Astrocyte of the spinal cord (primary cell): ENCODE measurements around the gene HTR1D.

Experiments used
- DNase-seq: peaks from one replicate; pipeline ENCODE4 v3.0.0; 2011; ENCODE audit warnings: low read depth, low spot score
- H3K4me3 ChIP-seq: 2 replicates; pipeline ENCODE4 v1.5.1; 2011; ENCODE audit warnings: low read depth, mild to moderate bottlenecking, low read length, moderate library complexity
- CTCF ChIP-seq: IDR thresholded peaks from 2 replicates; pipeline ENCODE4 v1.5.1; 2012; ENCODE audit warnings: low read depth, mild to moderate bottlenecking, low read length, inconsistent platforms
- in situ Hi-C: cut with HindIII; loops from 2 replicates; pipeline ENCODE4 v1.10.0; 2017; ENCODE audit warnings: low sequenced_read_pairs

The HTR1D gene

GRCh38 chr1:23187637-23188036 is 29.7 kb downstream of the HTR1D start:
- H3K4me3 ChIP-seq: no peak overlapping the region
- in situ Hi-C loops: loop anchor here (10.0 kb wide), 1 partner anchor 93 kb away; no protein-coding TSS in a partner anchor
- no peak for TF ChIP-seq CTCF
- DNase-seq: no peak

DNA sequence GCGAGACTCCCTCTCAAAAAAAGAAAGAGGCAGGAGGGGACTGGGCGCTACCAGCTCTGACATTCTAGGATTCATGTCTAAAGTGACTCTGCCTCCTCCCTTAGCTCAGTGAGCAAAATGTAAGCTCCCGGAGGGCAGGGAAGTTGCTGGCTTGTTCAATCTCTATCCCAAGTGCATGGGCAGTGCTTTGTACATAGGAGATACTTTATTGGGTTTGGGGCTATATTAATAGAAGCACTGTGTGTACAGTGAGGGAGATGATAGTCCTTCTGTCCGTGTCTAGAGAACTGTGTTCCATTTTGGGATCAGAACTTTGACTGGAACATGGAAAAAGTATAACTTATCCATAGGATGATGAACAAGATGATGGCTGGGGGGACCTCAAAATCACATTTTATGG is 31.9 kb downstream of the HTR1D start:
- no peak overlapping the region for H3K4me3 ChIP-seq
- in situ Hi-C loops: loop anchor here (10.0 kb wide), 1 partner anchor 91 kb away; no protein-coding TSS in a partner anchor
- no peak for TF ChIP-seq CTCF
- DNase-seq: no peak

- in situ Hi-C loops: loop anchor here (10.0 kb wide), 1 partner anchor 90 kb away; no protein-coding TSS in a partner anchor
- peak; percentile 46 for TF ChIP-seq CTCF
- peak; percentile 59 for DNase-seq
- H3K4me3 ChIP-seq: peak overlapping the region; percentile 27
Observed at GRCh38 chr1:23184212-23184934, 32.9 kb downstream of the HTR1D start.

DNA sequence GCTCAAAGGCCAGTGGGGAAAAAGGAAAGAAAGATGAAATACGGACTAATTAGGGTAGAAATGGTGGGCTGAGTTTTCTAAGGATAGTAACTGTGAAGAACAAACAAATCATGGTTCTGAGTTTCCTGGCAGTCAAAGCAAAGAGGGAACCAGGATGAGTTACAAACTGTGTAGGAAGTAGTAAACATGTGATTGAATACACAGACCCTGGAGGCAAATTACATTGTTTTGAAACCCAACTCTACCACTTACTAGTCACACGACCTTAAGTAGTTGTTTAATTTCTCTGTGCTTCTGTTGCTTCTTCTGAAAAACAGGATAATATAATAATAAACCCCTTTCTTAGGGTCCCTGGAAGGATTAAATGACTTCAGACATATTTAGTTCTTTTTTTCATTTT is 37.4 kb downstream of the HTR1D start:
- no peak for TF ChIP-seq CTCF

DNA sequence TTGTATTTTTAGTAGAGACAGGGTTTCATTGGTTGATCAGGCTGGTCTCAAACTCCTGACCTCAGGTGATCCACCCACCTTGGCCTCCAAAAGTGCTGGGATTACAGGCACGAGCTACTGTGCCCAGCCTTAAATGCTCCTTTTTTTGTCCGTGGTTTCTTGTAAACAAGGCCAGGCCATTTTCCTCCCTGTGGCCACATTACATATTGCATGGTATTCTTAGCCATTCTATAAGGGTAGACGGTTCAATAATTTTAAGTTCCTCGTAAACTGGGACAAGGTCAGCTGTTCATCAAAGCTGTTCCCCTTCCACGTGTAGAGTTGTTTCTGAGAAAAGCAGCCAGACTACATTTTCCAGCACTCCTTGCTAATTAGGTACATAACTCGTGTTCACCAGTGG is 38.4 kb downstream of the HTR1D start:
- DNase-seq: peak; percentile 36
- TF ChIP-seq CTCF: peak; percentile 35
- in situ Hi-C loops: no loop called here
- H3K4me3 ChIP-seq: no peak overlapping the region

More for the DNA sequence above, 37.4 kb downstream of the HTR1D start:
- DNase-seq: no peak
- no peak overlapping the region for H3K4me3 ChIP-seq
- in situ Hi-C loops: loop anchor here (10.0 kb wide), 1 partner anchor 85 kb away; no protein-coding TSS in a partner anchor

DNA sequence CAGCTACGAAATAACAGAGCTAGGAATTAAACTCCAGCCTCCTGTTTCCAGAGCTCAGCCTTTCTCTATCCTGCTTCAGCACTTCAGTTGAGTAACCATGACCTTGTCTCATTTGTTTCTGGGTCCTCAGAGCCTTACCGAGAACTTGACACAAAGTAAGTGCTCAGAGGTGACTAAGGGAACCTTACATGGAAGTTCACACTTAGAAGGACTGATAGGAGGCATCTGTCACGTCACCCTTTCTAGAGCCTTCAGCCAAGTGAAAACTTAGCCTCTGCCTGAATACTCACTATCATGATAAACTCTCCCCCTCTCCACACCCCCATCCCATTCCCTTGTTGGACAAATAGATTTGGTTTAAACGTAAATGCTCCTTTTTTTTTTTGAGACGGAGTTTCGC is 38.9 kb downstream of the HTR1D start:
- no peak for TF ChIP-seq CTCF
- in situ Hi-C loops: no loop called here
- H3K4me3 ChIP-seq: no peak overlapping the region
- no peak for DNase-seq
